Smooth muscle cell (in vitro differentiated cells): ENCODE data around the gene NDUFB6. TPM values are rescaled to one million over a fixed set of nuclear protein-coding genes. Genes with fewer than 3 reads are reported as not detected.

Source experiments
- DNase-seq: peaks from one replicate; lab custom pipeline; 2025; ENCODE audit not compliant: unreplicated experiment; lab: John Stamatoyannopoulos, UW
- H2AFZ ChIP-seq: fragments of 200-600 bp; sonication (generic); 2 replicates; pipeline ENCODE4 v1.6.0; 2016; ENCODE audit warnings: antibody characterized with exemption, low read depth, mild to moderate bottlenecking
- H3F3A ChIP-seq: fragments of 200-600 bp; sonication (generic); 2 replicates; pipeline ENCODE4 v1.6.0; 2017; ENCODE audit warnings: antibody characterized with exemption, low read depth
- H3K27ac ChIP-seq: fragments of 200-600 bp; sonication (generic); 2 replicates; pipeline ENCODE4 v1.5.1; 2016; ENCODE audit warnings: low read depth, mild to moderate bottlenecking
- H3K27me3 ChIP-seq: fragments of 200-600 bp; sonication (generic); 2 replicates; pipeline ENCODE4 v1.6.1; 2016; ENCODE audit warnings: low read depth, mild to moderate bottlenecking
- H3K36me3 ChIP-seq: fragments of 200-600 bp; sonication (generic); 2 replicates; pipeline ENCODE4 v1.5.1; 2016; ENCODE audit warnings: low read depth
- H3K4me1 ChIP-seq: fragments of 200-600 bp; sonication (generic); 2 replicates; pipeline ENCODE4 v1.5.1; 2016; ENCODE audit warnings: low read depth
- H3K4me2 ChIP-seq: fragments of 200-600 bp; sonication (generic); 2 replicates; pipeline ENCODE4 v1.6.0; 2016; ENCODE audit warnings: mild to moderate bottlenecking
- H3K4me3 ChIP-seq: fragments of 200-600 bp; sonication (generic); 2 replicates; pipeline ENCODE4 v1.5.1; 2016; ENCODE audit warnings: mild to moderate bottlenecking
- H3K79me2 ChIP-seq: fragments of 200-600 bp; sonication (generic); 2 replicates; pipeline ENCODE4 v1.6.0; 2016; ENCODE audit warnings: low read depth, mild to moderate bottlenecking
- H3K9ac ChIP-seq: fragments of 200-600 bp; sonication (generic); 2 replicates; pipeline ENCODE4 v1.6.0; 2016; ENCODE audit warnings: low read depth
- H3K9me3 ChIP-seq: fragments of 200-600 bp; sonication (generic); replicated peaks from 2 replicates; pipeline ENCODE4 v1.5.1; 2016; ENCODE audit warnings: low read depth
- H4K20me1 ChIP-seq: fragments of 200-600 bp; sonication (generic); 2 replicates; pipeline ENCODE4 v1.6.0; 2016; ENCODE audit warnings: low read depth
- CTCF ChIP-seq: fragments of 200-600 bp; sonication (generic); IDR thresholded peaks from 2 replicates; pipeline ENCODE4 v1.5.1; 2017; ENCODE audit warnings: borderline replicate concordance, mild to moderate bottlenecking, antibody characterized with exemption; ENCODE audit not compliant: insufficient read depth, poor library complexity, severe bottlenecking
- WGBS: methylation state at CpG from one replicate; pipeline ENCODE4 v1.1.7; 2016; ENCODE audit warnings: low lambda C conversion rate; 5-methylcytosine and 5-hydroxymethylcytosine counted together
- polyA plus RNA-seq: library from polyadenylated mRNA; unstranded; fragments of >200 nt; fragmentation: Nextera tagmentation; extraction: Ambion mirVana; gene quantifications from 2 replicates; pipeline ENCODE4 v1.2.1, GENCODE V29; 2016
- total RNA-seq: library from RNA; depleted of rRNA; stranded (reverse); fragments of >200 nt; gene quantifications from 2 replicates; pipeline ENCODE4 v1.2.3, GENCODE V29; 2014

Gene NDUFB6
- total and polyA plus RNA-seq, 2 experiments from 2014 or later, result 162 to 172 TPM

DNA sequence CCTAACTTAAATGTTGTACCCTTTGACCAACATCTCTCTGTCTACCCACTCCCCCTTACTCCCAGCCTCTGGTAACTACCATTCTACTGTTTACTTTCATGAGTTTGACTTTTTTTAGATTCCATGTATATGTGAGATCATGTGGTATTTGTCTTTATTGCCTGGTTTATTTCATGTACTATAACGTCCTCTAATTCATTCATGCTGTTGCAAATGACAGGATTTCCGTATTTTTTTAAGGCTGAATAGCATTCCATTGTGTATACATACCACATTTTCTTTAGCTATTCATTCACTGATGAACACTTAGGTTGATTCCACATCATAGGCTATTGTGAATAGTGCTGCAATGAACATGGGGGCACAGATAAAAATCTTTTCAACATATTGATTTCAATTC, 11.8 kb upstream of the NDUFB6 start:
- no peak overlapping the region for H3K9ac ChIP-seq
- TF ChIP-seq CTCF, result no peak
- H3K27ac ChIP-seq, result no peak overlapping the region
- 66% methylated on average over 2 of the region's 2 CpGs for WGBS
- H3K4me2 ChIP-seq, result no peak overlapping the region
- H3F3A ChIP-seq, result no peaks in the 10 kb centered on the region
- H3K4me3 ChIP-seq, result no peak overlapping the region
- peaks cover 9% of the 10 kb centered on the region for H3K4me1 ChIP-seq
- H2AFZ ChIP-seq, result no peak overlapping the region
- no peak for DNase-seq
- H3K27me3 ChIP-seq, result no peaks in the 10 kb centered on the region
- H3K36me3 ChIP-seq, result no peaks in the 10 kb centered on the region
- no peaks in the 10 kb centered on the region for H3K9me3 ChIP-seq
- no peaks in the 10 kb centered on the region for H4K20me1 ChIP-seq
- no peaks in the 10 kb centered on the region for H3K79me2 ChIP-seq

DNA sequence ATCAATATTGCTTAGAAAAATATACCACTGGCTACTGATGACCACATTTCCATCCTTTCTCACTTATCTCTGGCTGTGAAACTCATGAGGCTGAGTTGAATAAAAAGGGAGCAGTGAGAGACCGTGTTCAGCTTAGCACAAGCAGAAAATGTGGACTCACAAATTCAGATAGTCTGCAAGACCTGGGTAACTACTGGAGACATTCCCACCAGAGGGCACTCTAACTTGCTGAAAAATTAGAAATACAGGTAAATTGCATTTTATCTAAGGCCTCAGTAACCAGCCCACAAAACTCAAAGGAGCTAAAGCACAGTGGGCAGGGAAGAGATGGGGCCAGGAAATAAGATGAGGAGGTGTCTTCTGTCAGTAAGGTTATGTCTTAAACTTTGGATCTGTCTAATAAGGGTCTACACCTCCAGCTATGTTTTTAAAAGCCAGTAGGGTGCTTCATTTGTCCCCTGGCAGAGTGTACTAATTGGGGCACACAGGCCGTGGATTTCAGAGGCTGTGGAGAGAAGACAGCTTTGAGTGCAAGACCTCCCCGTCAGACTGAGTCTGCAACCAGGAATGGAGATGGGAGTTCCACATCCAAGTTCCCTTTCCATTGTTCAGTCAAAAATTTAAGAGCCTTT, 8.7 kb upstream of the NDUFB6 start:
- 49% methylated on average over 3 of the region's 3 CpGs for WGBS
- peak overlapping the region; percentile 59 for H3K4me2 ChIP-seq
- no peaks in the 10 kb centered on the region for H3F3A ChIP-seq

GRCh38 chr9:32580631-32581300, 7.8 kb upstream of the NDUFB6 start:
- Histone ChIP-seq H3K27ac (peak overlapping the region; percentile 38), H4K20me1 (no peaks in the 10 kb centered on the region), H3K9me3 (no peaks in the 10 kb centered on the region), H3K4me1 (peaks cover 9% of the 10 kb centered on the region), H3K9ac (no peak overlapping the region), H3K79me2 (no peaks in the 10 kb centered on the region), H3K4me3 (no peak overlapping the region), H2AFZ (peak overlapping the region; percentile 65), H3K27me3 (no peaks in the 10 kb centered on the region), H3K4me2 (peak overlapping the region; percentile 59), H3F3A (no peaks in the 10 kb centered on the region), H3K36me3 (no peaks in the 10 kb centered on the region)
- 10% methylated on average over 3 of the region's 3 CpGs for WGBS
- no peak for TF ChIP-seq CTCF
- no peak for DNase-seq

More for the DNA sequence above, 8.7 kb upstream of the NDUFB6 start:
- Histone ChIP-seq H3K9me3 (no peaks in the 10 kb centered on the region), H3K9ac (no peak overlapping the region), H3K27me3 (no peaks in the 10 kb centered on the region), H3K79me2 (no peaks in the 10 kb centered on the region), H4K20me1 (no peaks in the 10 kb centered on the region), H3K36me3 (no peaks in the 10 kb centered on the region), H3K27ac (peak overlapping the region; percentile 38), H3K4me3 (no peak overlapping the region), H2AFZ (peak overlapping the region; percentile 65), H3K4me1 (peaks cover 9% of the 10 kb centered on the region)
- no peak for DNase-seq
- TF ChIP-seq CTCF, result peak; percentile 69
